GM12878 (cell line): ENCODE data around the gene SOX4. TPM values are rescaled to one million over a fixed set of nuclear protein-coding genes. Genes with fewer than 3 reads are reported as not detected.

ENCODE experiments used
- ATF7 ChIP-seq: fragments of 450-650 bp; IDR thresholded peaks from 2 replicates; pipeline ENCODE4 v1.6.1; 2016; ENCODE audit warnings: low read depth, mild to moderate bottlenecking
- ETV6 ChIP-seq, 2 experiments: fragments of 450-650 bp in 1 of 2; IDR thresholded peaks in 1 of 2; conservative IDR thresholded peaks in 1 of 2; 2 replicates each; pipeline ENCODE4 v1.6.1; 2014; ENCODE audit warnings: antibody characterized with exemption in 1 of 2, borderline replicate concordance in 1 of 2, low read depth in 1 of 2, mild to moderate bottlenecking in 1 of 2, moderate library complexity in 1 of 2
- FOS ChIP-seq: IDR thresholded peaks from 3 replicates; pipeline ENCODE4 v1.6.1; 2011; ENCODE audit warnings: borderline replicate concordance; ENCODE audit not compliant: insufficient read length; ENCODE audit errors: extremely low read depth
- IRF3 ChIP-seq: fragments of 450-650 bp; IDR thresholded peaks from 2 replicates; pipeline ENCODE4 v1.6.1; 2014; ENCODE audit warnings: mild to moderate bottlenecking
- MEF2A ChIP-seq: IDR thresholded peaks from 2 replicates; pipeline ENCODE4 v1.6.1; 2011; ENCODE audit warnings: low read depth, mild to moderate bottlenecking, low read length, moderate library complexity; ENCODE audit not compliant: insufficient read depth
- NFXL1 ChIP-seq: fragments of 450-650 bp; IDR thresholded peaks from 2 replicates; pipeline ENCODE4 v1.6.1; 2017; ENCODE audit warnings: antibody characterized with exemption, mild to moderate bottlenecking, borderline replicate concordance
- NRF1 ChIP-seq: conservative IDR thresholded peaks from 2 replicates; pipeline ENCODE4 v1.6.1; 2011; ENCODE audit warnings: mild to moderate bottlenecking, low read depth, low read length, improper control_type of control experiment
- PBX3 ChIP-seq: IDR thresholded peaks from 2 replicates; pipeline ENCODE4 v1.6.1; 2011; ENCODE audit warnings: mild to moderate bottlenecking, low read depth, low read length, moderate library complexity; ENCODE audit not compliant: insufficient replicate concordance
- RAD21 ChIP-seq: IDR thresholded peaks from 2 replicates; pipeline ENCODE4 v1.6.1; 2011; ENCODE audit warnings: mild to moderate bottlenecking, low read depth, low read length, moderate library complexity; ENCODE audit not compliant: insufficient read depth
- RCOR1 ChIP-seq: conservative IDR thresholded peaks from 2 replicates; pipeline ENCODE4 v1.6.1; 2012; ENCODE audit warnings: low read depth, low read length, improper control_type of control experiment
- RELA ChIP-seq: fragments of 450-650 bp; IDR thresholded peaks from 2 replicates; pipeline ENCODE4 v1.8.0; 2014; ENCODE audit warnings: borderline replicate concordance; ENCODE audit not compliant: partially characterized antibody
- RELB ChIP-seq: fragments of 450-650 bp; IDR thresholded peaks from 2 replicates; pipeline ENCODE4 v1.6.1; 2017; ENCODE audit warnings: low read depth, mild to moderate bottlenecking, moderate library complexity
- SMAD1 ChIP-seq: fragments of 450-650 bp; IDR thresholded peaks from 2 replicates; pipeline ENCODE4 v1.6.1; 2018; ENCODE audit warnings: mild to moderate bottlenecking, low read depth; ENCODE audit not compliant: partially characterized antibody
- SMAD5 ChIP-seq: IDR thresholded peaks from 2 replicates; pipeline ENCODE4 v1.6.1; 2016; ENCODE audit warnings: antibody characterized with exemption, low read depth
- SUPT20H ChIP-seq: IDR thresholded peaks from 2 replicates; pipeline ENCODE4 v1.6.1; 2011; ENCODE audit warnings: low read depth, mild to moderate bottlenecking, low read length, moderate library complexity, borderline replicate concordance; ENCODE audit not compliant: control insufficient read depth
- TBL1XR1 ChIP-seq: IDR thresholded peaks from 2 replicates; pipeline ENCODE4 v1.6.1; 2012; ENCODE audit warnings: low read depth, low read length, improper control_type of control experiment
- USF2 ChIP-seq: IDR thresholded peaks from 2 replicates; pipeline ENCODE4 v1.6.1; 2011; ENCODE audit warnings: low read depth, low read length, improper control_type of control experiment, borderline replicate concordance
- ZBED1 ChIP-seq: IDR thresholded peaks from 2 replicates; pipeline ENCODE4 v1.6.1; 2016; ENCODE audit warnings: borderline replicate concordance
- ZNF687 ChIP-seq: fragments of 450-650 bp; IDR thresholded peaks from 2 replicates; pipeline ENCODE4 v1.6.1; 2017; ENCODE audit warnings: mild to moderate bottlenecking, moderate library complexity
- polyA plus RNA-seq, 11 experiments: library from polyadenylated mRNA; depleted of rRNA in 4 of 11; unstranded in 6 of 11; stranded (reverse) in 5 of 11; fragments of >200 nt; fragmentation: Nextera tagmentation in 4 of 11; fragmentation: Illumina TruSeq in 1 of 11; extraction: Ambion mirVana in 4 of 11; extraction: Trizol in 1 of 11; gene quantifications; 1 replicate in 1 of 11; 2 replicates in 10 of 11; pipeline versions ENCODE4 v1.2.1 to v1.2.3, GENCODE V29; 2011 to 2016; ENCODE audit warnings: inconsistent platforms in 2 of 11, missing spikeins in 2 of 11, low read depth in 1 of 11
- total RNA-seq, 4 experiments: library from RNA; depleted of rRNA in 3 of 4; stranded (reverse); fragments of >200 nt in 3 of 4; fragmentation: Illumina TruSeq in 1 of 4; extraction: Trizol in 1 of 4; gene quantifications; 2 replicates each; pipeline versions ENCODE4 v1.2.1 to v1.2.3, GENCODE V29; 2013 to 2021

SOX4 gene
- total and polyA plus RNA-seq, 10 of the 15 experiments (the other 5 are each of a cell fraction or from before 2014, with no cell fraction given), result 16.8 to 119 (median 26.5) TPM

- TF ChIP-seq ZNF687 (no peak), IRF3 (no peak), ETV6 (conservative IDR thresholded peaks at IDR 0.05 in 1 of 2, IDR thresholded peaks at IDR 0.05 in 1 of 2; ENCODE audit: borderline replicate concordance in 1 of 2, low read depth in 1 of 2) (peak in 1 of 2 experiments; percentile 13; a peak in 1 of 4 replicates), USF2 (no peak), RELB (peak; percentile 44; the same call in 1 of the 2 replicates), SMAD5 (peak; percentile 48; the same call in 1 of the 2 replicates), MEF2A (0 out of 2 replicates have a peak, but pooled peaks have one; percentile 3), ATF7 (peak; percentile 33; the same call in 1 of the 2 replicates), RAD21 (no peak; the same call in 1 of the 2 replicates), NFXL1 (no peak), PBX3 (no peak), SMAD1 (no peak), NRF1 (no peak; the same call in 1 of the 2 replicates), TBL1XR1 (no peak), RCOR1 (no peak), FOS (no peak), RELA (no peak), ZBED1 (peak; percentile 27; the same call in 1 of the 2 replicates), SUPT20H (no peak)
Measured at GRCh38 chr6:21588481-21589351, 4.8 kb upstream of the SOX4 start (continued).
